Measurements from ENCODE around the gene ZNF322. TPM values are rescaled to one million over a fixed set of nuclear protein-coding genes. Genes with fewer than 3 reads are reported as not detected.
"Not testable (repeated sequence)": the region's sequence is repeated elsewhere in the genome, so short reads cannot be mapped to it uniquely, and the experiment has no call there.

Gene ZNF322
- total RNA-seq = 10 to 100 TPM in 1 of 4 donors, 1 to 10 TPM in 3; 9.0 to 23.4 (median 9.2) TPM

GRCh38 chr6:26659042-26659999 is at the start of gene ZNF322:
ZNF322 (minus strand) TSS chr6:26659746; CDS start chr6:26638553, 21,193 bp downstream.
- DNase-seq (ENCODE audit: low spot score in 2 of 2) = peak; percentile 92 to 99
- TF ChIP-seq POLR2A (IDR thresholded peaks at IDR 0.05) (no peak), CTCF (IDR thresholded peaks at IDR 0.05) (no peak)
- intact Hi-C loops (cut with DNase I; ENCODE audit: low total_unique reads) = no loop called here
- peak within 1 kb of the TSS; percentile 47 for H3K4me3 ChIP-seq (ENCODE audit: low read depth, poor library complexity, severe bottlenecking)
- 0 to 1% methylated on average over 42 to 50 of the region's 56 CpGs for WGBS, 2 donors

DNA sequence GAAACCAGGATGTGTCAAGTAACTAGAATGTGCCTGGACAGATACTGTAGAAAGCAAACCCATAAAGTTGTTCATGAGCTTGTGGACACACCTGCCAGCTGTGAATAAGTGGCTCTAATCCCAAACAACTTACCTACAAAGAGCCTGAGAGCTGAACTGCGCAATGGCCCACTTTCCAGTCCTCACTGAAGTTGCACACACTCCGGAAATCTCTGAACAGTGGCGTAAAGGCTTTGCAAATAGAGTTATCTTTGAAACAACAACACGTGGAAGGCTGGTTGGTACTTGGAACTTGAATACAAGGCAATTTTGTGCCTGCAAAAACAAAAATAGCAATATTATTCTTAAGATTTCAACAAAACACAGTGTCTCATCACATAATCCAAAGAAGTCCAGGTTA is 46.2 kb upstream of the ZNF322 start:
- intact Hi-C loops (cut with DNase I; ENCODE audit: low total_unique reads); H3K4me3 ChIP-seq (ENCODE audit: low read depth, poor library complexity, severe bottlenecking); DNase-seq (ENCODE audit: low spot score in 2 of 2): not testable (repeated sequence)
- WGBS, 2 donors = no CpG with 5 or more reads among the region's 4 CpGs

GRCh38 chr6:26705352-26705751 is 45.8 kb upstream of the ZNF322 start:
- DNase-seq (ENCODE audit: low spot score in 2 of 2); intact Hi-C loops (cut with DNase I; ENCODE audit: low total_unique reads); H3K4me3 ChIP-seq (ENCODE audit: low read depth, poor library complexity, severe bottlenecking): not testable (repeated sequence)
- WGBS, 2 donors = no CpG with 5 or more reads among the region's 5 CpGs

DNA sequence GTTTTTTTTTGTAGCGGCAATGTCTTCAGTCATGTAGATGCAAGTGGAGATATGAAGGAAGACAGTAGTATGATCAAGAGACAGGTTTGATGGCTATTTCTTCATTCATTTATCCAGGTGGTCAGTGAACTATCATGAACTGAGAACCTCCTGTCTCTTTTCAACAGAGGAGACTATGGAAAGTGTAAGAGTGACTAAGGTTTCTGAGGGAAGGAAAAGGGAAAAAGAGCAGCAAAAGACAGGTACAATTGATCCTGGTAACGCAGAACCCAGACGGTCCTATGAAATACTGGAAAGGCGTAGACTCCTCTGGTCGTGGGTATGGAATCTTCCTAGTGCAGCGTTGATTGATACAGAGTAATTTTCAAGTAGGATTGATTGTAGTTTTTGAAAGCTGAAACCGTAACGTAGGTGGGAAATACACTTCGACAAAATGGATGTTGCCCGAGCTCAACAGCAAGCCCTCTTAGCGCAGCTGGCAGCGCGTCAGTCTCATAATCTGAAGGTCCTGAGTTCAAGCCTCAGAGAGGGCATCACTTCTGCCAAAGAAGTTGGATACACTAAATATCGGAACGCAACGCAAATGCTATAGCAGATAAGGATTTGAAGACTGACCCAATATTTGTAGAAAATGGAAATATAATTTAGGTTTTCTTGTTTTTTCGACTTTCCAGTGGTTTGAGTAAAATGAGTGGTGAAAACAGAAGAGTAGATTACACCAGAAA is 41.6 kb upstream of the ZNF322 start:
- DNase-seq (ENCODE audit: low spot score in 2 of 2); H3K4me3 ChIP-seq (ENCODE audit: low read depth, poor library complexity, severe bottlenecking); intact Hi-C loops (cut with DNase I; ENCODE audit: low total_unique reads): not testable (repeated sequence)
- WGBS, 2 donors = no CpG with 5 or more reads among the region's 17 CpGs

DNA sequence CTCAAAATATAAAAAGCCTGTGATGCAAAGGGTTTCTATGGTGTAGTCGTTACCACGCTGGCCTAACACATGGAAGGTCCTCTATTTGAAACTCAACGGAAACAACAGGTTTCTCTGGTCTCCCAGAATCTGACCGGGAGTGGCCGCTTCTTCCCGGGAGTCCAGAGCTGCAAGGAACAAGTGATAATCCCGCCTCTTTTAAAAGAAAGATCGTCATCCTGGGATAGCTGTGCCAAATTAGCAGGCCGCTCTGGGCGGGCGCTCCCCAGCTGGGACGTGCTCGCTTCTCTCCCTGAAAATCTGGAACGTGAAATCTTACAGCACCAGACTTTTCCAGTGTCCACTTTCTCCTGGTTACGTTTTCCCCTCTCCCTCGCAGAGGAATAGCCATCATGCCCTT is 38.0 kb upstream of the ZNF322 start:
- no CpG with 5 or more reads among the region's 16 CpGs for WGBS, 2 donors
- H3K4me3 ChIP-seq (ENCODE audit: low read depth, poor library complexity, severe bottlenecking); DNase-seq (ENCODE audit: low spot score in 2 of 2); intact Hi-C loops (cut with DNase I; ENCODE audit: low total_unique reads): not testable (repeated sequence)

- no CpG with 5 or more reads among the region's 43 CpGs for WGBS, 2 donors
- H3K4me3 ChIP-seq (ENCODE audit: low read depth, poor library complexity, severe bottlenecking); intact Hi-C loops (cut with DNase I; ENCODE audit: low total_unique reads); DNase-seq (ENCODE audit: low spot score in 2 of 2): not testable (repeated sequence)
These were observed 29.9 kb upstream of the ZNF322 start for GRCh38 chr6:26689324-26689947.

DNA sequence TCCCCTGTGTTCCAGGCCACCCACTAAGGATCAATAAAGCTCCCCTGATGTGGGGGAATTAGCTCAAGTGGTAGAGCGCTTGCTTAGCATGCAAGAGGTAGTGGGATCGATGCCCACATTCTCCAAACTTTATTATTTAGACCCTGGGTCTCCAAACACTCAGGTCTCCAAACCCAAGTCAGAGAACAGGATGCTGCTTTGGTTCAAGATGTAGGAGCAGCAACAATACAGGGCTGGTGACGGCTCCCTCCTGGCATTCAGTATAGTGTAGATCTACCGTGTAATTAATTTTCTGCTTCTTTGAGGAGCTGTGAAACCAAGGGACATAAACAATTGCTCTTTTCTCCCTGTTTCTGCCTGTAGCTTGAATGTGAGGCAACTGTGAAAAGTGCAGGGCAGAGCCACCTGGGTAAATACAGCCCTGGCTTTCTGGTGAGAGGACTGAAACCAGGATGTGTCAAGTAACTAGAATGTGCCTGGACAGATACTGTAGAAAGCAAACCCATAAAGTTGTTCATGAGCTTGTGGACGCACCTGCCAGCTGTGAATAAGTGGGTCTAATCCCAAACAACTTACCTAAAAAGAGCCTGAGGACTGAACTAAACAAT is 23.0 kb upstream of the ZNF322 start:
- intact Hi-C loops (cut with DNase I; ENCODE audit: low total_unique reads); H3K4me3 ChIP-seq (ENCODE audit: low read depth, poor library complexity, severe bottlenecking); DNase-seq (ENCODE audit: low spot score in 2 of 2): not testable (repeated sequence)
- WGBS, 2 donors = no CpG with 5 or more reads among the region's 5 CpGs

GRCh38 chr6:26673287-26673686 is 13.7 kb upstream of the ZNF322 start:
- WGBS, 2 donors = no CpG with 5 or more reads among the region's 5 CpGs
- H3K4me3 ChIP-seq (ENCODE audit: low read depth, poor library complexity, severe bottlenecking); DNase-seq (ENCODE audit: low spot score in 2 of 2); intact Hi-C loops (cut with DNase I; ENCODE audit: low total_unique reads): not testable (repeated sequence)

GRCh38 chr6:26670558-26670957 is 11.0 kb upstream of the ZNF322 start:
- intact Hi-C loops (cut with DNase I; ENCODE audit: low total_unique reads); DNase-seq (ENCODE audit: low spot score in 2 of 2); H3K4me3 ChIP-seq (ENCODE audit: low read depth, poor library complexity, severe bottlenecking): not testable (repeated sequence)
- 78 to 80% methylated on average over 7 of the region's 7 CpGs for WGBS, 2 donors

- DNase-seq (ENCODE audit: low spot score in 2 of 2); H3K4me3 ChIP-seq (ENCODE audit: low read depth, poor library complexity, severe bottlenecking); intact Hi-C loops (cut with DNase I; ENCODE audit: low total_unique reads): not testable (repeated sequence)
- 86 to 90% methylated on average over 6 of the region's 6 CpGs for WGBS, 2 donors
These were observed 10.5 kb upstream of the ZNF322 start for GRCh38 chr6:26670003-26670402.

Measured in lower leg skin (tissue), 4 donors.